H1 (cell line): ENCODE data around the gene OR1J4.

Experiments
- CHD2 ChIP-seq: IDR thresholded peaks from 2 replicates; pipeline ENCODE4 v1.6.1; 2012; ENCODE audit warnings: low read length, improper control_type of control experiment
- CTCF ChIP-seq, 3 experiments: IDR thresholded peaks; 1 replicate in 2 of 3; 2 replicates in 1 of 3; pipeline versions ENCODE4 v1.5.1 to v1.6.1; 2011; ENCODE audit warnings: low read length in 3 of 3, mild to moderate bottlenecking in 3 of 3, inconsistent platforms in 2 of 3, low read depth in 1 of 3, moderate library complexity in 1 of 3; ENCODE audit not compliant: insufficient read depth in 1 of 3; ENCODE audit errors: control extremely low read depth in 1 of 3
- EZH2 ChIP-seq: fragments of 200-600 bp; sonication (generic); IDR thresholded peaks from 2 replicates; pipeline ENCODE4 v1.7.1; 2012; ENCODE audit warnings: low read depth, mild to moderate bottlenecking, moderate library complexity, low read length, inconsistent platforms; ENCODE audit not compliant: severe bottlenecking
- POLR2A ChIP-seq, 2 experiments: IDR thresholded peaks; 1 replicate in 1 of 2; 2 replicates in 1 of 2; pipeline ENCODE4 v1.6.1; 2011; ENCODE audit warnings: low read depth in 2 of 2, low read length in 2 of 2, mild to moderate bottlenecking in 2 of 2; ENCODE audit errors: control extremely low read depth in 1 of 2
- POLR2AphosphoS5 ChIP-seq: IDR thresholded peaks from 2 replicates; pipeline ENCODE4 v1.6.1; 2011; ENCODE audit warnings: low read depth, low read length
- SIN3A ChIP-seq, 2 experiments: IDR thresholded peaks in 1 of 2; conservative IDR thresholded peaks in 1 of 2; 2 replicates each; pipeline ENCODE4 v1.6.1; 2011 to 2012; ENCODE audit warnings: low read length in 2 of 2, improper control_type of control experiment in 1 of 2, low read depth in 1 of 2, mild to moderate bottlenecking in 1 of 2

- no peak for TF ChIP-seq POLR2A (IDR thresholded peaks at IDR 0.05; ENCODE audit: control extremely low read depth in 1 of 2, low read depth in 2 of 2, low read length in 2 of 2)
- no peak for TF ChIP-seq EZH2
- TF ChIP-seq CTCF (IDR thresholded peaks at IDR 0.05; ENCODE audit: control extremely low read depth in 1 of 3, insufficient read depth in 1 of 3, low read depth in 1 of 3, low read length in 3 of 3) = no peak
- TF ChIP-seq SIN3A (conservative IDR thresholded peaks at IDR 0.05 in 1 of 2, IDR thresholded peaks at IDR 0.05 in 1 of 2; ENCODE audit: low read depth in 1 of 2, low read length in 2 of 2) = no peak
- TF ChIP-seq CHD2 = no peak
- TF ChIP-seq POLR2AphosphoS5 = no peak
Measured at GRCh38 chr9:122510502-122510901, 8.4 kb upstream of the OR1J4 start, which contains the start of gene OR1J2.
